ENCODE results near the gene ECT2L.

ECT2L gene, protein sequence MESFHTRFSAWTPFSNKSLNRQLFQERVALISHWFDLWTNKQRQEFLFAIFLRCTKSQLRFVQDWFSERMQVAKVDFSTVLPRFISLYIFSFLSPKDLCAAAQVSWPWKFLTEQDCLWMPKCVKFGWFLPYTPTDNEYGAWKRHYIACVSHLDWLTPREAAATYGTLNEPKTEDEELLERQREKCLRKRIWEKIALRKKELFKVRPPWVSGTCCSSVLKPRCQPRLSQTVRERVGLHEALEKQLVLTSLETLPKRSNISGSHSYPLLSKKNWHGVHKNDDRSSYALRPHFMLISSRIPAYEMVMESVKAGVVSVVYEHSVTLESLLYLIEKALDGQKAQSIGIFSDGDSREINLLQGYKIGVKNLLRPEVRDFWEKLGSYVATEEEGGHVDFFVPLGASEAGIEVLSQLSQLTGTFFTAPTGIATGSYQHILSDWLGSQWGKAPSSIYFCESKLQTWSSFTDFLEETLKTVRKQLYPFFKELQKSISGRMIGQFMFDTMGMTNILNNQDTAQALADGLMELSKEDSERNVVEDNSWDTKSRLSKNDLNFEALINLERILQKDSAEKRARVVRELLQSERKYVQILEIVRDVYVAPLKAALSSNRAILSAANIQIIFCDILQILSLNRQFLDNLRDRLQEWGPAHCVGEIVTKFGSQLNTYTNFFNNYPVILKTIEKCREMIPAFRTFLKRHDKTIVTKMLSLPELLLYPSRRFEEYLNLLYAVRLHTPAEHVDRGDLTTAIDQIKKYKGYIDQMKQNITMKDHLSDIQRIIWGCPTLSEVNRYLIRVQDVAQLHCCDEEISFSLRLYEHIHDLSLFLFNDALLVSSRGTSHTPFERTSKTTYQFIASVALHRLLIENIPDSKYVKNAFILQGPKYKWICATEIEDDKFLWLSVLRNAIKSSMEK

DNA sequence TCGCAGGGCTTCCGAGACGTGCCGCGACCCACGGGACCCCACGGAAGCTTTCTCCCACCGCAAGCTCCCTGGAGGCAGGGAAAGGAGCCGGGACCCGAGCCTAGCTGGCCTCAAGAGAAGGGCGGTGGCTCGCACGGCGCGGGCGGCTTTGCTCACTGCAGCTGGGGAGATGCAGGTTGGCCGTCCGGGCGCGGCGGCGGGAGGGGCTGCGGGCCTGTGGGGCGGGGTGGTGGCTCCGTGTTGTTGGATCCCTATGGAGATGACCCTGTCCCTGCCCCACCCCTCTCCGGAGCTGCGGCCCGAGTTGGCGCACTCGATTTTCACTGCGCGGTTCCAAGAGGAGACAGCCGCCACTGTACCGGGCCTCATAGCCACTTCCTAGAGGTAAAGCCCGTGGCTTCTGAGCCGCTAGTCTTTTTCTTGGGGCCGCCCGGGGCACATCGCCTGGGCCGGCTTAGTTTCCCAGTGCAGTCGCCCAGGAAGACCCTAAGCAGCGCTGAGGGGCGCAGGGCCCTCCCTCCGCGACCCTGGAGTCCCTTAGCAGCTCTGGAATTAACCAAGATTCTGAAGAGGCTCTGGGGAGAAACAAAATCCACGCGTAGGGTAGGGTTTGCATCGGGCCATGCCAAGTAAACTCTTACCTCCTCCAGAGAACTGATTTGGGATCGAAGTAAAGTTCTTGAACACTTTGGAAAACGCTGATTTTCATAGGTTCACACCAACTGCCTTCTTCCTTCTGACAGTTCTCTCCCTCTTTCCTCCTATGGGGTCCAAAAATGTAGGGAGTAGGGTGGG lies at the start of gene ECT2L:
ECT2L (plus strand) TSS at position 279 of the 795 bp plus-strand sequence. CDS start 17,188 bp downstream, outside the sequence.
- no peak for DNase-seq (ENCODE audit: low spot score)

- DNase-seq (ENCODE audit: low spot score) = no peak
Measured at GRCh38 chr6:138752017-138752416, 43.9 kb upstream of the ECT2L start.

DNA sequence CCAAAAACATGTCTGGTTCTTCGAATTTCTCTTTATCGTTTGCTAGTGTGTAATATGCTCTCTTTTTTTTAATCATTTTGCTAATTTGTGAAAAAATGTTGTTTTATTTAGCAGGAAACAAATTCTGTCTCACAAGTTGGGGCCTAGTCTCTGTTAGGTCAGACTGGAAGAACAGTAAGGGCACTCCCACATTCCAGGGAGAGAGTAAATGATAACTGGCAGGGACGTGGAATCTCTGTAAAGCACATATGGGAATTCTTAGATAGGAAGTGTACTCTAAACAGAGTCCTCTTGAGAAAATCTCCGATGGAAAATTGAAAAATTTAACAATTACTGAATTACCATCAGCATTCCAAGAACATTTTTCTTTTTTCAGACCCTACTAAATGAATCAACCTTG lies 38.8 kb upstream of the ECT2L start:
- DNase-seq (ENCODE audit: low spot score) = no peak

GRCh38 chr6:138765896-138766655 lies 29.8 kb upstream of the ECT2L start:
- peak; percentile 37 for DNase-seq (ENCODE audit: low spot score)

GRCh38 chr6:138769102-138769676 lies 26.7 kb upstream of the ECT2L start:
- no peak for DNase-seq (ENCODE audit: low spot score)

DNA sequence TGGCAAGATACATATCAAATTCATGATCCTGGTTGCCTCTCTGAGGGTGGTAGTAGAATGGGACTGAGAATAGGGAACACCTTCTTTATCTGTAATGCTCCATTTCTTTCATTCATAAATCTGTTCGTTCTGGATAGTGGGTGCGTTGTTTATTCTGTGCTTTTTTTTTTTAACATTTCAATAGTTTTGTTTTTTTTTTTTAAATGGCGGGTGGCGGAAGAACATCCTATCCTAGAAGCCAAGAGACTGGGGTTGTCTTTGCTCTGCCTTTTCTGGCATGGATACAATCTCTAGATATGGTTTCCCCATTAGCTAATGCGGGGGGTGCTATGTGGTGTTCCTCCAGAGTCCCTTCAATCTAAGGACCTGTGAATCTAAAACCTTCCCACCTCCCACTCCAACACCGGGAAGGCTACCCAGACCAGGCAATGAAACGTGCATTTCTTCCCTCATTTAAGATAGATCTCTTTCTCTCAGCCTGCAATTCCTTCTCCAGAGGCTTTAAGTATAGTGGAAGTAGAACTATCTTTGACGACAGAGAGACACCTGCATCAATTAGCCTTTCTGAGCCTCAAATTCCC lies 23.2 kb upstream of the ECT2L start:
- no peak for DNase-seq (ENCODE audit: low spot score)

DNA sequence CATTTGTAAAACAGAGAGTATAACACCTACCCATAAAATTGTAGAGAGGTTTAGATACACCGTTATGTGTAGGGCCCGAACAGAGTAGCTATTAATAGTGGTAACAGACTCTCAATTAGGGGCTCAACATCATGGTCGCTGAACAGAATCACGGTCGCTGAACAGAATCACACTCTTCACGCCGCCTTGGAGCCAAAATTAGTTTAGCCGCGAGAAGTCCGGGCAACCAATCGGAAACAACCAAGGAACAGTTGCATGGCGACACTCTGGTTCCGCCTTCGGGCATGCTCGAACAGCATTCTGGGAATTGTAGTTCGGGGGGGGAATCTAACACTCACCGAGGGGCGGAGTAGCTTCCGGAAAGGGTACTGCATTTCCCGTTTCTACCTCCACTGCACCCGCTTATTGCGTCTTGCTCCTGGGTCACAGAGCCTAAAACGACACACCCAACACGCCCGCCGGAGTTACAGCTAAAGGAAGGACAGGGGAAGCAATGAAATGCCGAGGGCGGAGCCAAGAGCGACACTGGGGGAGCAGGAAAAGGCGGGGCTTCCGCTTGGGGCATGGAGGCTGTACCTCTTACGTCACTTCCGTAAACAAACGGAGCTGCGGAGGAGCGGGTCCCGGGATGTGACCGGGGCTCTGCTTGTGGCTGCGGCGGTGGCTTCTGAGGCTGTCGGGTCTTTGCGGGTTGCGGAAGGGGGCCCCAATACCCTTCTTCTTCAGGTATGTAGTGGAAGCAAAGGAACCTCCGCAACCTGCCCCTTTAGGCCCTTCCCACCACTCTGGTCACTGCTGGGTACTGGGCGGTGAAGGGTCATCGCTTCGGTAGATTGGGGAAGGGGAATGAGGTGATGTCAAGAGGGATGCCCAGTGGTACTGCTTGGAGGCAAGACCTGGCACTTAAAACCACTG lies 22.5 kb upstream of the ECT2L start, which contains the start of gene CCDC28A:
CCDC28A (plus strand) TSS at position 593 of the 915 bp plus-strand sequence. CDS start 2,352 bp downstream, outside the sequence.
- DNase-seq (ENCODE audit: low spot score) = peak; percentile 95

DNA sequence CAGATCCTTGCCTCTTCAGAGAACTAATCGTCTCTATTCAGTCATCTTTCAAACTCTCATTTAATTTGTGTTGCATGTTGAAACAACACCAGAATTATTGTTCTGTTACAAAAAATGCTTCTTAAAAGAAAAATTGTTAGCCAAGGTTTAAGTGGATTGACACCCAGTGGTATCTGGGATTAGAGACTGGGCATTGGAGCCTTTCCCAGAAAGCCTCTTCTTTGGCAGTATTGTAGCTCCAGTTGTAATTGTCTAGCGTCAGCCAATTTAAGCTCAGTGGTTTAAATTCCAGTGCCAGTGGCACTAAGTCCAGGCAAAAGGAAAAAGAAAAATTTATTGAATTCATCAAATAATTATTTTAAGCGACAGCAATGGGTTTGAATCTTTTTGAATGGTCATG lies 21.5 kb upstream of the ECT2L start:
- DNase-seq (ENCODE audit: low spot score) = no peak

DNA sequence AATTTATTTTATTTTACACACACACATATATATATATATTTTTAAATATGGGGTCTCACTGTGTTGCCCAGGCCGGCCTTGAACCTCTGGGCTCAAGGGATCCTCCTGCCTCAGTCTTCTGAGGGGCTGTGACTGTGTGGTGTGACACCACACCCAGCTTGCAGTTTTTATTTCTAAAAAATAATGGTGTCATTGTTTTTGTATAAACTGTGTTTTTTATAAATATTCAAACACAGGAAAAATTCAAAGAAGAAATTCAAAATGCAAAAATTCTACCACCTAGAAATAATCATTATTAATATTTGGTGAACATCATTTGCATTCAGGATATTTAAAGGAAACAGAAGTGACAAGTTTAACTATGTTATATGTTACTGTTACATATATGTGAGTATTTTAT lies 19.2 kb upstream of the ECT2L start:
- DNase-seq (ENCODE audit: low spot score) = no peak

GRCh38 chr6:138778331-138778730 lies 17.6 kb upstream of the ECT2L start:
- DNase-seq (ENCODE audit: low spot score) = no peak

DNA sequence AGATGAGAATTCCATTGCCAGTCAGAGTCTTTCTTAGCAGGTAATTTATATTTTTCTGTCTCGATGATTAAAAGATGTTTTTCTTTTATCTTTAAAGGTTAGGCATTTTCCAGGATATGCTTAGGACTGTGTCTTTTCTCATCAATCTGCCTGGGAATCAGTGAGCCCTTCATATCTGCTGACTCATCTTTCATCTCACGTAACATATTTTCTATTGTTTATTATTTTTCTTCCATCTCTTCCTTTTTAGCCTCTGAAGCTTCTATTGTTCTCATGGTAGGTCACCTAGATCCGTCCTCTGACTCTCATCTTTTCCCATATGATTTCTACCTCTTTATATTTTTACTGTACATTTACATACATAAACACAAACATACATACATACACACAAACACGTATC lies 13.6 kb upstream of the ECT2L start:
- no peak for DNase-seq (ENCODE audit: low spot score)

GRCh38 chr6:138785079-138785478 lies 10.8 kb upstream of the ECT2L start:
- no peak for DNase-seq (ENCODE audit: low spot score)

DNA sequence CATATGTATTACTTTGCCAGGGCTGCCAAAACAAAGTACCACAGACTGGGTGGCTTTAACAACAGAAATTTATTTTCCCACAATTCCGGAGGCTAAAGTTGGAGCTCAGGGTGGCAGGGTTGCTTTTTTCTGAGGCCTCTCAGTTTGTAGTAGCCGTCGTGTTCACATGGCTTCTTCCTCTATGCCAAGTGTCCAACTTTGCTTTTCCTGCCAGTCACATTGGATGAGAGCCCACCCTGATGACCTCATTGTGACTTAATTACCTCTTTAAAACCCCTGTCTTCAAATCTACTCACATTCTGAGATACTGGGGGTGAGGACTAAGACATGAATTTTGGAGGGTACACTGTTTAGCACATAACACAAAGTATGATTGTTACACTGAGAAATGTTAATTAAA lies 9.9 kb upstream of the ECT2L start:
- DNase-seq (ENCODE audit: low spot score) = no peak

DNA sequence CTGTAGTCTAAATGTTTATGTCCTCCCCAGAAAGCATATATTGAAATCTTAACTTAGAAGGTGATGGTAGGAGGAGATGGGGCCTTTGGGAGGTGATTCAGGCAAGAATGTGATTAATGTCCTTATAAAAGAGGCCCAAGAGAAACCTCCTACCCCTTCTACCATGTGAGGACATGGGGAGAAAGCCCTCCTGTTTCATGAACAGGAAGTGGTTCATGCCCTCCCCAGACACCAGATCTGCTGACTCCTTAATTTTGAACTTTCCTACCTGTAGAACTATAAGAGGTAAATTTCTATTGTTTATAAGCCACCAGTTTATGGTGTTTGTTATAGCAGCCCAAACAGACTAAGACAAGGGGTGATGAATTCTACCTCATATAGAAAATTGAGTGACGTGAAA lies 8.7 kb upstream of the ECT2L start:
- DNase-seq (ENCODE audit: low spot score) = no peak

DNA sequence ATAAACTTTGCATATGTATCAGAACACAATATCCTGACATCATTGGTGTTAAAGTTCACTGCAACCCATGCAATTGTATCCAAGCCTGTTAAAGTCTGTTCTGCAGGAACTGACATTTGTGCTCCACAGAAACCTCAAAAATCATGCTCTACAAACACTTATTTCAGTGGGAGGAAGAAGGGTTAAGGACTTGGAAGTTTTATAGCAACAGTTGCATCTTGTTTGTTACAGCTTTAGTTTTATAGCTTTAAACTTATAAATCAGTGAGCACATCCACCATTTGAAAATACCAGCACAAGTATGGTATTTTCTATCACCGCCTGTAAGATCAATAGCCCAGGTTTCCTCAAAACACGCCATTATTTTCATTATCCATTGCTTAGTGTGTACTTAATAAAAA lies 884 bp downstream of the ECT2L start:
- DNase-seq (ENCODE audit: low spot score) = no peak

DNA sequence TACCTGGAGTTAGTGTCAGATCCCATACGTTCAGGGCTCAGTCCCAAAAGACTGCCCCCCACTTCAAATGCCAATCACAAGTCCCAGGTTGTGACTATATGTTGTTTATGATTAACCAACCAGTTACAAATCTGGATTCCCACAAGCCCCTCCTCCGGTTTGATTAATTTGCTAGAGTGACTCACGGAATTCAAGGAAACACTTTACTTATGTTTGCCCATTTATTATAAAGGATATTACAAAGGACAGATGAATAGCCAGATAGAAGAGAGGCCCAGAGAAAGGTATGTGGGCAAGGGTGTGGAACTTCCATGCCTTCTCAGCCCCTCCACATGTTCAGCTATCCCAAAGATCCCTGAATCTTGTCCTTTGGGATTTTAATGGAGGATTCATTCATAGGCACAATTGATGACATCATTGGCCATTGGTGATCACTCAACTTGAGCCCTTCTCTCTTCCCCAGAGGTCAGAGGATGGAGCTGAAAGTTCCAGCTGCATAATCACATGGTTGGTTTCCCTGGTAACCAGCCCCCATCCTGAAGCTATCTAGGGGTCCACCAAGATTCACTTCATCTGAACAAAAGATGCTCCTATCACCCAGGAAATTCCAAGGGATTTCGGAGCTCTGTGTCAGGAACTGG lies 2.0 kb downstream of the ECT2L start:
- no peak for DNase-seq (ENCODE audit: low spot score)

DNA sequence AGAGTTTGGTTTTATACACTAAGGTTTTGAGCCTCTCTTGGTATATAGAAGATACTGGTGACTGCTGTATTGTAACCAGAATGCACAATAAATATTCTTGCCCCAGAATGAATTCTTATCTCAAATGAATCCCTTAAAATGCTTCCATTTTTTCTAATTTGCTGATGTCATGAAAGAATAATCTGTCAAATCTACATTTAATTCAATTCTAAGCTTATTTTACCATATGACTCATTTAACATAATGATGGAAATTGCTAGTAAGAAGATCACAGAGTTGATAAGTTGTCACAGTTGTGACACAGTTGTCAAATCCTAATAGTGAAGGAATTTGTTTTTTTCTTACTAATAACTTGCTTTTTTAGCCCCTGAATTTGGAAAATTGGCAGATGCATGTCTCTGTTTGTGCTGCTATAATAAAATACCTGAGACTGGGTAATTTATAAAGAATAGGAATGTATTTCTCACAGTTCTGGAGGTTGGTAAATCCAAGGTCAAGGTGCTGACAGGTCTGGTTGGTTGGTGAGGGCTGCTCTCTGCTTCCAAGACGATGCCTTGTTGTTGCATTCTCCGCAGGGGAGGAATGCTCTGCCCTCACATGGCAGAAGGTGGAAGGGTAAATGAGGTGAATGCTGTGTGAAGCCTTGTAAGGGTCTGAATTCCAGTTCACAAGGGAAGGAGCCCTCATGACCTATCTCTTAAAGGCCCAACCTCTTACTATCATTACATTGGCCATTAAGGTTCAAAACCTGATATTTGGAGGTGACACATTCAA lies 4.7 kb downstream of the ECT2L start:
- no peak for DNase-seq (ENCODE audit: low spot score)

DNA sequence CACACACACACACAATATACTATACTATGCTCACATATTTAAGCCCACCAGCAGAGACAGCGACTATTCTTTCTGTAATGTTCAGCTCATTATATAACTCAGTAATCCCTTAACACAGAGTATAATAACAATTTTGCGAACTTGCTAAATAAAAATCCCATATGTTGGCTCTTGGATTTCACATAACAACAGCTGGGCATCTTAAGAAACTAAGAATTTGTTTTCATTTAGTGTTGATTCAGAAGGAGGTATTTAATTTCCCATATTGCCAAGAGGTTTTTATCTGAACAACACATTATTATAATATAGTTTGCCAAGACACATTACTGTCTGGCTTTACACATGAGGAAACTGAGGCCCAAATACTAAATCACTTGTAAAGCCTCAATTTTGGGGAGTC lies 7.4 kb downstream of the ECT2L start:
- DNase-seq (ENCODE audit: low spot score) = no peak

Data from activated CD4-positive, alpha-beta T cell treated with anti-CD3 and anti-CD28 coated beads, Interleukin-2, Interleukin-4, amounts not matched to agents 100 ng/mL and 50 ng/mL, durations not matched to agents 16 hours and 8 hours (primary cell).